GM19438 (cell line): ENCODE measurements around the gene AKR1C3.
"Not testable (repeated sequence)": the region's sequence is repeated elsewhere in the genome, so short reads cannot be mapped to it uniquely, and the experiment has no call there.

Experiments used
- ATAC-seq: cut with Tn5 transposase; IDR thresholded peaks from one replicate; pipeline ENCODE4 v1.9.1; 2021; ENCODE audit warnings: low read depth; ENCODE audit not compliant: unreplicated experiment

Gene AKR1C3

GRCh38 chr10:5094265-5095205, at the start of gene AKR1C3:
AKR1C3 (plus strand) TSS chr10:5094414; CDS start chr10:5094445, 31 bp downstream.
- no peak for ATAC-seq

GRCh38 chr10:5045095-5045494, 49.1 kb upstream of the AKR1C3 start:
- no peak for ATAC-seq

- no peak for ATAC-seq
Measured at GRCh38 chr10:5046410-5046809, 47.8 kb upstream of the AKR1C3 start.

GRCh38 chr10:5047055-5047454, 47.2 kb upstream of the AKR1C3 start:
- ATAC-seq, result not testable (repeated sequence)

GRCh38 chr10:5047912-5048628, 46.1 kb upstream of the AKR1C3 start:
- ATAC-seq, result no peak

GRCh38 chr10:5052951-5053500, 41.2 kb upstream of the AKR1C3 start:
- not testable (repeated sequence) for ATAC-seq

- ATAC-seq, result not testable (repeated sequence)
Measured at GRCh38 chr10:5054831-5055230, 39.4 kb upstream of the AKR1C3 start.

GRCh38 chr10:5059267-5059666, 34.9 kb upstream of the AKR1C3 start:
- not testable (repeated sequence) for ATAC-seq

GRCh38 chr10:5060791-5061190, 33.4 kb upstream of the AKR1C3 start:
- ATAC-seq, result not testable (repeated sequence)

- ATAC-seq, result no peak
Measured at GRCh38 chr10:5064656-5065055, 29.6 kb upstream of the AKR1C3 start.

- no peak for ATAC-seq
Measured at GRCh38 chr10:5068274-5068984, 25.8 kb upstream of the AKR1C3 start.

GRCh38 chr10:5070648-5071410, 23.4 kb upstream of the AKR1C3 start:
- no peak for ATAC-seq

GRCh38 chr10:5071411-5072198, 22.6 kb upstream of the AKR1C3 start:
- ATAC-seq, result no peak

- no peak for ATAC-seq
Measured at GRCh38 chr10:5073659-5074058, 20.6 kb upstream of the AKR1C3 start.

- ATAC-seq, result no peak
Measured at GRCh38 chr10:5076615-5077014, 17.6 kb upstream of the AKR1C3 start.

GRCh38 chr10:5078547-5079180, 15.6 kb upstream of the AKR1C3 start:
- ATAC-seq, result no peak

- ATAC-seq, result no peak
Measured at GRCh38 chr10:5079306-5079830, 14.8 kb upstream of the AKR1C3 start.

GRCh38 chr10:5079836-5080235, 14.4 kb upstream of the AKR1C3 start:
- no peak for ATAC-seq
